Measurements from ENCODE around the gene PASD1.

PASD1 gene

GRCh38 chrX:151624677-151625076, 61.2 kb downstream of the PASD1 start:
- DNase-seq (ENCODE audit: low read depth in 2 of 2), result no peak

GRCh38 chrX:151631822-151632221, 68.3 kb downstream of the PASD1 start:
- DNase-seq (ENCODE audit: low read depth in 2 of 2), result no peak

GRCh38 chrX:151633157-151633556, 69.7 kb downstream of the PASD1 start:
- DNase-seq (ENCODE audit: low read depth in 2 of 2), result no peak

GRCh38 chrX:151634937-151635336, 71.5 kb downstream of the PASD1 start:
- DNase-seq (ENCODE audit: low read depth in 2 of 2), result no peak

- DNase-seq (ENCODE audit: low read depth in 2 of 2), result no peak
Observed at GRCh38 chrX:151641564-151641963, 78.1 kb downstream of the PASD1 start.

- DNase-seq (ENCODE audit: low read depth in 2 of 2), result no peak
Observed at GRCh38 chrX:151675121-151675746, 111.8 kb downstream of the PASD1 start.

GRCh38 chrX:151676196-151676595, 112.7 kb downstream of the PASD1 start:
- DNase-seq (ENCODE audit: low read depth in 2 of 2), result no peak

GRCh38 chrX:151679798-151680402, 116.4 kb downstream of the PASD1 start:
- DNase-seq (ENCODE audit: low read depth in 2 of 2), result no peak

GRCh38 chrX:151680805-151681204, 117.3 kb downstream of the PASD1 start:
- DNase-seq (ENCODE audit: low read depth in 2 of 2), result no peak

- DNase-seq (ENCODE audit: low read depth in 2 of 2), result no peak
Observed at GRCh38 chrX:151687635-151688034, 124.2 kb downstream of the PASD1 start.

GRCh38 chrX:151688695-151689094, 125.2 kb downstream of the PASD1 start:
- DNase-seq (ENCODE audit: low read depth in 2 of 2), result no peak

- no peak for DNase-seq (ENCODE audit: low read depth in 2 of 2)
Observed at GRCh38 chrX:151692825-151693224, 129.3 kb downstream of the PASD1 start.

GRCh38 chrX:151694121-151694520, 130.6 kb downstream of the PASD1 start:
- DNase-seq (ENCODE audit: low read depth in 2 of 2), result no peak

GRCh38 chrX:151694661-151695582, 131.4 kb downstream of the PASD1 start, which contains the start of gene PRRG3:
Gene PRRG3 (plus strand): TSS chrX:151695458. CDS start chrX:151698815, 3,357 bp downstream.
- no peak for DNase-seq (ENCODE audit: low read depth in 2 of 2)

- no peak for DNase-seq (ENCODE audit: low read depth in 2 of 2)
Observed at GRCh38 chrX:151695583-151696340, 132.3 kb downstream of the PASD1 start.

- DNase-seq (ENCODE audit: low read depth in 2 of 2), result peak in 1 of 2 experiments; percentile 5
Observed at GRCh38 chrX:151697082-151697481, 133.6 kb downstream of the PASD1 start.

- DNase-seq (ENCODE audit: low read depth in 2 of 2), result peak; percentile 79 to 83
Observed at GRCh38 chrX:151697522-151697921, 134.0 kb downstream of the PASD1 start.

GRCh38 chrX:151698485-151698884, 135.0 kb downstream of the PASD1 start:
- DNase-seq (ENCODE audit: low read depth in 2 of 2), result no peak

- no peak for DNase-seq (ENCODE audit: low read depth in 2 of 2)
Observed at GRCh38 chrX:151699746-151700145, 136.3 kb downstream of the PASD1 start.

- no peak for DNase-seq (ENCODE audit: low read depth in 2 of 2)
Observed at GRCh38 chrX:151700581-151700980, 137.1 kb downstream of the PASD1 start.

GRCh38 chrX:151701071-151701470, 137.6 kb downstream of the PASD1 start:
- DNase-seq (ENCODE audit: low read depth in 2 of 2), result no peak

GRCh38 chrX:151701531-151701930, 138.1 kb downstream of the PASD1 start:
- DNase-seq (ENCODE audit: low read depth in 2 of 2), result no peak
